Myocyte (in vitro differentiated cells): ENCODE measurements around the gene PRICKLE2. TPM values are rescaled to one million over a fixed set of nuclear protein-coding genes. Genes with fewer than 3 reads are reported as not detected.

Source experiments
- DNase-seq: peaks from one replicate; pipeline ENCODE4 v3.0.0-alpha.2; 2012; ENCODE audit warnings: low read depth
- total RNA-seq: library from RNA; depleted of rRNA; stranded (reverse); fragments of >200 nt; gene quantifications from 2 replicates; pipeline ENCODE4 v1.2.3, GENCODE V29; 2014

PRICKLE2 gene
- total RNA-seq, 1 donor from 2014 or later = 20.2 TPM

DNA sequence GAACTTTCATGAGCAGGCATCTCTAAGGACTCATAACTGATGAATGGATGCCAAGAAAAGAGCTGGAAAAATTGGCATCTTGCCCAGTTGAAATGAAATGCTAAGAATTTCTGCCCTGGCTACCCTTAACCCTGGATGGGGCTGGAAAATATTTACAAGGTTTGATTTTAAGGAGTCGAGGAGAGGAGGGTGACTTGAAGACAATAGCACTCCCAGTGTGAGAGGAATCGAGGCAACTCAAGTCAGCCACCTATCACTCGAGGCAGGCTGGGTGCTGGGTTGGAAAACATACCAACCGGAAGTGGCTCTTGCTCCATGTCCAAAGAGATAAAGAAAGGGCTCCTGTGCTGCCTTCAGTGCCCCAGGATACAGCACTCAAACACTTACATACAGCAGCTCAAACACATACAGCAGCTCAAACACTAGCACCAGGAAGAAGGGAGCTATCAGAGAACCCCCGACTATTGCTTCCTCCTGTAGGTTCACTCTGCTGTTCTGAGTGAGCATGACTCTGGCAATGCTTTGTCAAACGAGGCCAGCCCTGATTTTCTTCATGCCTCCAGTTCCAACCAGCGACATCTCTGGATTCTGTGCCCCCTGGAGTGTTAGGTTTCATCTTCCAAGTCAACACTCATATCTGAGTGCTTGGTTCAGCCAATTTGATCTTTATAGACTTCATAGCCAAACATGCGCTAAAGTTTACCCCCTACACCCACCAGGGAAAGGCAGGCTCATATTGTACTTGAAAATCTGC, 4.9 kb downstream of the PRICKLE2 start:
- DNase-seq = peak; percentile 74

GRCh38 chr3:64218746-64219145, 6.5 kb downstream of the PRICKLE2 start:
- no peak for DNase-seq

DNA sequence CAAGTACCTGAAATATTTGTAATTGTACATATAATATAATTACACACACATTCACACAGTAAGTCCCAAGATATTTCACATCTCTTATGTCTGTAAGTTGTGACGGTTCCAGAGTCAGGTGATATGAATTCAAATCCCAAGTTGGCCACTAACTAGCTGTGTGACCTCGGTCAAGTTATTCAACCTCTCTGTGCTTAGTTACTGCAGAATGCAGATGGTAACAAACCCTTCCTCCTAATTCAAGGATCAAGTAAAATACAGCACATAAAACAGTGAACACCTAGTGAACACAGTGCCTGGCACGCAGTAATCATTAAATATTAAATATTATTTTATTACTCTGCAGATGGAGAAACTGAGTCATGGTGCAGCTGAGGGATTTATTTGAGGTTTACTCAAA, 6.9 kb downstream of the PRICKLE2 start:
- DNase-seq = no peak

DNA sequence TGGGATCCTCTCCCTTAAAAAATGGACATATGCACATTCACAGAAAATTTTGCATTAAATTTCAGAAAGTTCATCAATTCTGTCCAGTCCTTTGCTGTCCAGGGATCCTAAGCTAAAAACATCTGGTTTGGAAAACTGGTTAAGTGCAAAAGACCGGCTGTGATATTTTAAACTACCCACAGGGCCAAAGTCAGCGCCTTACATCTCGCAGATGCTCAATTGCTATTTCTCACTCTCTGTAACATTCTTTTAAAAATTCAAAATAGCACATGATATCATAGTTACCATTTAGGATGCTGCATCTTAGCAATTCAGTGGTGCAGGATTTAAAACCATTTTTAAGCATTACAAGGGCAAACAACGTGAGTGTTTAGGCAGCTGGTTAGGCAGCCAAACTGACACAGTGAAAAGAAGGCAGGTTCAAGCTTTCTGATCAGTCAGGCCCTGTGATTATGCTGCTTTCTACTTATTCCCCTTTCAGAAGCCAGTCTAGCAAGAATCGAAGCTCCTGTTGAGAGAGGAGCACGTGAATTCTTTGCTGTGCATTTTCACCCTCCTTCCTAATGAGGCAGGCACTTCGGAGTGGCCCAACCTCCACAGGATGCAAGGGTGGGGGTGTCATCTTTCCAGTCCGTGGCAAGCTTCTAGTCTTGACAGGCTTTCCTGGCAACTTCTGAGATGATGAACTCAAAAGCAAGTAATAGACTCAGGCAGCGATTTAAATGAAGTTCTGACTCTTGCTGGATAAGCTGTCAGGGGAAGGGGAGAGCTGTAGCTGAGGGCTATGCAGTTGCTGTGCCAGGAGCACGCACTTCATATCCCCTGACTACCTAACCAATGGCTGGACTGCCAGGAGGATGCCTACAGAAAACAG, 8.8 kb downstream of the PRICKLE2 start:
- no peak for DNase-seq

DNA sequence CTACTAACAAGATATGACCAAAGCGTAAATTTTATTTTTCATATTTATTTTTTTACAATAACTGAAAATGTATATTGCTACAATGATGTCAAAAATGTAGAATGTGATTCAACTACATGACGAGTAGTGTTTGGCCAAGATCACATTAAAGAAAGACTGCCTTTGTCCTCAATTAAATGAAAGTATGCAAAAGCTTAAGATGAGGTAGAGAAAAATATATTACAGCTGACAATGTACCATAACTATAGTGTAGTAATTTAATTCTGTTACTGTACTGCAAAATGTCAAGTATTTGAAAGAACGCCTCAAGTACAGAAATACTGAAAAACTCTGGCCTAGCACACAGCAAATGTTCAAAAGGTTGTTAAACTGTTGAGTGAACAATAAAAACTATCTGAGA, 9.7 kb downstream of the PRICKLE2 start:
- no peak for DNase-seq

GRCh38 chr3:64215103-64215502, 10.2 kb downstream of the PRICKLE2 start:
- DNase-seq = no peak

DNA sequence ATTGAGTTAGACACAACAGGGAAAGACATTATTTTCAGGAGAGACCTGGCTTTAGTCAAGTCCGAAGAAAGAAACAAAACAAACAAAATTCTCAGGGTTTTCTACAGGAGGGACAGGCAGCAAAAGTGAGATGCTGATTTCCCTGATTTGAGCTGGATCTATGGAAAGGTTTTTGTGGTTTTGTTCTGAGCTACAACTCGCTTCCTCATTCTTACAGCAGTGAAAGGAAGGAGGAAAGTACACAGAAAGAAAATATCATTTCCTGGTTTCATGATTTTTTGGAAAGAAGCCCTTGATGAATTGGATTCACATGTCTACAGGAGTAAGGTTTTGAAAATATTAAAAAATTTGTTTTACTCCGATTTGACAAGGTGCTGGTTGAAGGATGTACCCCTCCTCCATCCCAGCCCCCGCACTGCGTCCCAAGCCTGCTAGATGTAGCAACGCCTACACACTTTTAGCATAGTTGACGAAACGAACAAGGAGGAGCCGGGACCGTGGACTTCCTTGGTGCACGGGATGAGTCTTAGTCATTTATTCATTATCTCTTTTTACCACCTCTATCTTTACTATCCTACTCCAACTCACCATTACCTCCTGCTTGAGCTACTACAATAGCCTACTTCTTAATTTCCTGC, 10.8 kb downstream of the PRICKLE2 start:
- no peak for DNase-seq

GRCh38 chr3:64213962-64214379, 11.3 kb downstream of the PRICKLE2 start:
- DNase-seq = peak; percentile 91

DNA sequence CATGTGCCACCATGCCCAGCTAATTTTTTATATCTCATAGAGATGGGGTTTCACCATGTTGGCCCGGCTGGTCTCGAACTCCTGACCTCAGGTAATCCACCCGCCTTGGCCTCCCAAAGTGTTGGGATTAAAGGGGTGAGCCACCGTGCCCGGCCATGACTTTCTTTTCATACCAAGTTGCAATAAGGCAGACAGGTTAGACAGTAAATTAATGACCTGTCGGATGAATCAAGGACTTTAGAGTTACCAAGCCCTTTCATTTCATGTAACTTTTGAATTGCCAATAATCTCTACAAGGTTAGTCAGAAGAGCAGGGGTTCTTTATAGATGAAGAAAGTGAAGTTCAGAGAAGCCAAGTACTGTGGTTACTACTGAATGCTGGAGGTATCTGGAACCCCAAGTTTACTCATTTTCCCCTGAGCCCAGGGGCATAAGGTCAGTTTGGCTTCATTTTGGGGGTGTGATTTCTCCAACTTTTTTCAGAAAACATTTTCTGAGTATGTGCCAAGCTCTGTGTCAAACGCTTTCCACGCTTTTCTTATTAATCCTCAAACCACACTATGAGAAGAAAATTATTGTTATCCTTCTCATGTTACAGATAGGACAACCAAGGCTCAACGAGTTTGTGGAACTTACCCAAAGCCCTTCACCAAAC, 11.9 kb downstream of the PRICKLE2 start:
- DNase-seq = no peak

GRCh38 chr3:64209866-64210621, 15.2 kb downstream of the PRICKLE2 start:
- peak; percentile 61 for DNase-seq

GRCh38 chr3:64207289-64208080, 17.8 kb downstream of the PRICKLE2 start:
- no peak for DNase-seq

GRCh38 chr3:64203969-64204908, 21.0 kb downstream of the PRICKLE2 start:
- no peak for DNase-seq

DNA sequence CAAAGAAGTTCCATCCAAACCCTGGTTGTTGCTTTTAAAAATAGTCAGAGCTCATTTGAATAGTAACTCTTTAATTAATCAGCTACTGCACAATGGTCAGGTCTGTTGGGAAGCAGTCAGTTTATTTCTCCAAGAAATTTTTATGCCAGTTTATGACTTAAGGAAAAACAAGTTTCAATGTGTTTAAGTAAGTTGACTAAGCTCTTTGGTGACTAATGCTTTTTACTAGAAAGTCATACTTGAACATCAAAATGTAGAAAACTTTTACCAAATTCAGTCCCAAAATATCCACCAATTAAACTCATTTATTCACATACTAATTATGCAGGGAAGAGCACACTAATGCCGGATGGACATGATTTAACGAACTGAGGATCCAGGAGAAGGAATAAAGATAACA, 22.1 kb downstream of the PRICKLE2 start:
- no peak for DNase-seq

DNA sequence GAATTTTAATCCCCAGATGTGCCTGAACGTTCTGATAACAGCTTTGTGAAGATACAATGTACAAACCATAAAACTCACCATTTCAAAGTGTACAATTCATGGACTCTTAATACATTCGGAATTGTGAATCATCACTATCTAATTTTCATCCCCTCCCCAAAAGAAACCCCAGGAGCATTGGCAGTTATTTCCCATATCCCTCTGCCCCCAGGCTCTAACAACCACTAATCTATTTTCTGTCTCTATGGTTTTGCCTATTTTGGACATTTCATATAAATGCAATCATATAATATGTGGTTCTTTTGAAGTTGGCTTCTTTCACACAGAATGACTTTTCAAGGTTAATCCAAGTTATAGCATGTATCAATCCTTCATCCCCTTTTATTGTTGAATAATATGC, 25.3 kb downstream of the PRICKLE2 start:
- DNase-seq = no peak

GRCh38 chr3:64196236-64196929, 28.9 kb downstream of the PRICKLE2 start:
- DNase-seq = no peak

DNA sequence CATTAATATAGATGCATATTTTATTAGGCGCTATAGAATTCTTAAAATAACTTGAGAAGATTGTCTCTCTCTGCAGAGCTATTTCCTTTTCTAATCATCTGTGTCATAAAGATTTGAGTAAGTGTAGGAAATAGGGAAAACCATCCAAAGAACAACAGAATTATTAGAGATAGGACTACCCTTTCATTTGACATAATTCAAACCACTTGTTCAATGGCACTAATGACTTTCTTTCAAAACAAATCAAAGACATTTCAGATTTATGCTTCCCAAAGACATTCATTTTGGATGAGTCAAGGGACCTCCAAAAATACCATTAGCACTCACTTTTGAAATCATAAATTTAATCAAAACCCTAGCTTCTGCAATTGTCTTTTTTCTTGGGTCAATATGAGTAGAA, 29.5 kb downstream of the PRICKLE2 start:
- DNase-seq = no peak

- DNase-seq = no peak
Observed at GRCh38 chr3:64191822-64192221, 33.4 kb downstream of the PRICKLE2 start.
